HepG2 (cell line): ENCODE data around the gene UBE2B. TPM values are rescaled to one million over a fixed set of nuclear protein-coding genes. Genes with fewer than 3 reads are reported as not detected.

Experiments
- FOSL2 ChIP-seq: sonication (generic); formaldehyde crosslinking; IDR thresholded peaks from 2 replicates; pipeline ENCODE4 v1.4.0; 2020; ENCODE audit warnings: missing genetic modification reagents
- PCBP1 ChIP-seq: fragments of 200-400 bp; formaldehyde crosslinking; IDR thresholded peaks from 2 replicates; pipeline ENCODE4 v1.6.1; 2017; ENCODE audit warnings: mild to moderate bottlenecking, low read depth, low read length, borderline replicate concordance
- PTBP1 ChIP-seq: fragments of 200-400 bp; formaldehyde crosslinking; IDR thresholded peaks from 2 replicates; pipeline ENCODE4 v1.6.1; 2018; ENCODE audit warnings: low read length, low read depth; ENCODE audit not compliant: poor library complexity, severe bottlenecking
- RFX3 ChIP-seq: IDR thresholded peaks from 2 replicates; pipeline ENCODE4 v1.6.1; 2016; ENCODE audit warnings: missing biosample characterization, missing genetic modification reagents
- TAF15 ChIP-seq: fragments of 200-400 bp; formaldehyde crosslinking; IDR thresholded peaks from one replicate; pipeline ENCODE4 v1.6.1; 2018; ENCODE audit warnings: mild to moderate bottlenecking, low read depth, low read length; ENCODE audit not compliant: poor library complexity, severe bottlenecking
- TARDBP ChIP-seq: sonication (generic); formaldehyde crosslinking; IDR thresholded peaks from 2 replicates; pipeline ENCODE4 v1.8.0; 2022; ENCODE audit warnings: mild to moderate bottlenecking, missing genetic modification reagents
- ZNF343 ChIP-seq: sonication (generic); formaldehyde crosslinking; IDR thresholded peaks from 2 replicates; pipeline ENCODE4 v1.4.0; 2020; ENCODE audit warnings: mild to moderate bottlenecking, missing genetic modification reagents
- ZNF367 ChIP-seq: sonication (generic); formaldehyde crosslinking; IDR thresholded peaks from 2 replicates; pipeline ENCODE4 v1.4.0; 2020; ENCODE audit warnings: missing genetic modification reagents, borderline replicate concordance
- ZNF713 ChIP-seq: sonication (generic); formaldehyde crosslinking; IDR thresholded peaks from 2 replicates; pipeline ENCODE4 v1.4.0; 2020; ENCODE audit warnings: mild to moderate bottlenecking, missing genetic modification reagents
- ZNF772 ChIP-seq: sonication (generic); formaldehyde crosslinking; IDR thresholded peaks from 2 replicates; pipeline ENCODE4 v1.5.0; 2020; ENCODE audit warnings: mild to moderate bottlenecking, missing genetic modification reagents
- ZSCAN9 ChIP-seq: IDR thresholded peaks from 2 replicates; pipeline ENCODE4 v1.6.1; 2016; ENCODE audit warnings: borderline replicate concordance
- polyA plus RNA-seq, 8 experiments: library from polyadenylated mRNA; depleted of rRNA in 3 of 8; stranded (reverse) in 7 of 8; unstranded in 1 of 8; fragments of >200 nt; fragmentation: Illumina TruSeq in 4 of 8; extraction: Trizol in 4 of 8; gene quantifications; 2 replicates each; pipeline versions ENCODE4 v1.2.1 to v1.2.3, GENCODE V29; 2011 to 2016; ENCODE audit warnings: low read depth in 4 of 8, missing spikeins in 1 of 8, mixed read lengths in 1 of 8; ENCODE audit not compliant: insufficient read depth in 1 of 8
- total RNA-seq, 5 experiments: library from RNA; depleted of rRNA; stranded (reverse); fragments of >200 nt; fragmentation: Illumina TruSeq; extraction: Trizol; gene quantifications; 2 replicates each; pipeline ENCODE4 v1.2.3, GENCODE V29; 2016; ENCODE audit warnings: low read depth in 1 of 5
- TF ChIP-seq, protein P1 (sequence below): sonication (generic); formaldehyde crosslinking; IDR thresholded peaks from 2 replicates; pipeline ENCODE4 v1.5.0; 2020; ENCODE audit warnings: mild to moderate bottlenecking, missing genetic modification reagents
- TF ChIP-seq, protein P2 (sequence below): sonication (generic); formaldehyde crosslinking; IDR thresholded peaks from 2 replicates; pipeline ENCODE4 v1.4.0; 2020; ENCODE audit warnings: missing genetic modification reagents
- TF ChIP-seq, protein P3 (sequence below): sonication (generic); formaldehyde crosslinking; conservative IDR thresholded peaks from 2 replicates; pipeline ENCODE4 v1.8.0; 2022; ENCODE audit warnings: missing genetic modification reagents
- TF ChIP-seq, protein P4 (sequence below): sonication (generic); formaldehyde crosslinking; conservative IDR thresholded peaks from 2 replicates; pipeline ENCODE4 v1.4.0; 2020; ENCODE audit warnings: mild to moderate bottlenecking, missing genetic modification reagents, moderate library complexity
- TF ChIP-seq, protein P5 (sequence below): sonication (generic); formaldehyde crosslinking; IDR thresholded peaks from 2 replicates; pipeline ENCODE4 v1.9.0; 2022; ENCODE audit warnings: low read depth, missing genetic modification reagents

The UBE2B gene
- total and polyA plus RNA-seq, 2 of the 13 experiments (the other 11 are each of a cell fraction or from before 2014, with no cell fraction given) = 25.2 to 56.0 TPM

DNA sequence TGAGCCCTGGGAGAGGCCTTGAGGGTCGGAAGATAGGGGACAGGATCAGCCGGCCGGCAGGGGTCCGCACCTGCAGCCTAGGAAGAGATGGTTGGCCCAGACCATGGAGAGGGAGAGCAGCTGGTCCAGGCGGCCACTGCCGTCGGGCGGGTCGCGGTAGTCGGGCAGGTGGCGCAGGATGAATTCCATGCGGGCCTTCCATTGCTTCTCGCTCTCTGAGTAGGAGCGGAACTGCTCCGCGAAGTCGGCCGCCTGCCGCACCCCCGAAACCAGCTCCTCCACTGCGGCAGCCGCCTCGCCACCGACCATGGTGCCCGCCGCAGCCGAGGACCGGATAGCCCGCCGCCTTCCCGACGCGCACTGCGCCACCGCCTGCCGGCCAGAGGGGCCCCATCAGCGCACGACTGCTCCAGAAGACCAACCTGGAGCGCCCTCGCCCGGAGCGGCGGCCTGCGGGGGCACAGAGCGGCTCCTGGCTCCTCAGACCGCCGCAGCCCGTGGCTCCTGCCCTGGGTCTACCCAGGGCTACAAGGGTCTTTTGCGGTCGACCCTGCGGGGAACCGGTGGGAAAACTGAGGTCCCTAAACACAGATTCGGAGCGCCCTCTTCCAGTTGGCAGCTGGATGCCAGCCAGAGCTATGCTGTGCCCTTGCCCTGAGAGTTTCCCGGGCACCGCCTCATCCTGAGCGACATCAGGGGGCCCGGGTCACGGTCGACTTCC is 40.3 kb downstream of the UBE2B start, which contains the start of gene CDKN2AIPNL (continued):
- TF ChIP-seq, protein P1, sequence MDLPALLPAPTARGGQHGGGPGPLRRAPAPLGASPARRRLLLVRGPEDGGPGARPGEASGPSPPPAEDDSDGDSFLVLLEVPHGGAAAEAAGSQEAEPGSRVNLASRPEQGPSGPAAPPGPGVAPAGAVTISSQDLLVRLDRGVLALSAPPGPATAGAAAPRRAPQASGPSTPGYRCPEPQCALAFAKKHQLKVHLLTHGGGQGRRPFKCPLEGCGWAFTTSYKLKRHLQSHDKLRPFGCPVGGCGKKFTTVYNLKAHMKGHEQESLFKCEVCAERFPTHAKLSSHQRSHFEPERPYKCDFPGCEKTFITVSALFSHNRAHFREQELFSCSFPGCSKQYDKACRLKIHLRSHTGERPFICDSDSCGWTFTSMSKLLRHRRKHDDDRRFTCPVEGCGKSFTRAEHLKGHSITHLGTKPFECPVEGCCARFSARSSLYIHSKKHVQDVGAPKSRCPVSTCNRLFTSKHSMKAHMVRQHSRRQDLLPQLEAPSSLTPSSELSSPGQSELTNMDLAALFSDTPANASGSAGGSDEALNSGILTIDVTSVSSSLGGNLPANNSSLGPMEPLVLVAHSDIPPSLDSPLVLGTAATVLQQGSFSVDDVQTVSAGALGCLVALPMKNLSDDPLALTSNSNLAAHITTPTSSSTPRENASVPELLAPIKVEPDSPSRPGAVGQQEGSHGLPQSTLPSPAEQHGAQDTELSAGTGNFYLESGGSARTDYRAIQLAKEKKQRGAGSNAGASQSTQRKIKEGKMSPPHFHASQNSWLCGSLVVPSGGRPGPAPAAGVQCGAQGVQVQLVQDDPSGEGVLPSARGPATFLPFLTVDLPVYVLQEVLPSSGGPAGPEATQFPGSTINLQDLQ (CRISPR knock-in tag) = 0 out of 2 replicates have a peak, but pooled peaks have one; percentile 67
- TF ChIP-seq ZNF772 (CRISPR knock-in tag) (peak; percentile 92), ZNF343 (CRISPR knock-in tag) (peak; percentile 89), FOSL2 (peak; percentile 78), PCBP1 (no peak), PTBP1 (no peak), ZNF367 (CRISPR knock-in tag) (no peak), ZSCAN9 (CRISPR knock-in tag) (peak; percentile 86; the same call in 1 of the 2 replicates), RFX3 (CRISPR knock-in tag) (no peak), TARDBP (CRISPR knock-in tag) (peak; percentile 90), ZNF713 (CRISPR knock-in tag) (0 out of 2 replicates have a peak, but pooled peaks have one; percentile 72), TAF15 (no peak)
- TF ChIP-seq, protein P2, sequence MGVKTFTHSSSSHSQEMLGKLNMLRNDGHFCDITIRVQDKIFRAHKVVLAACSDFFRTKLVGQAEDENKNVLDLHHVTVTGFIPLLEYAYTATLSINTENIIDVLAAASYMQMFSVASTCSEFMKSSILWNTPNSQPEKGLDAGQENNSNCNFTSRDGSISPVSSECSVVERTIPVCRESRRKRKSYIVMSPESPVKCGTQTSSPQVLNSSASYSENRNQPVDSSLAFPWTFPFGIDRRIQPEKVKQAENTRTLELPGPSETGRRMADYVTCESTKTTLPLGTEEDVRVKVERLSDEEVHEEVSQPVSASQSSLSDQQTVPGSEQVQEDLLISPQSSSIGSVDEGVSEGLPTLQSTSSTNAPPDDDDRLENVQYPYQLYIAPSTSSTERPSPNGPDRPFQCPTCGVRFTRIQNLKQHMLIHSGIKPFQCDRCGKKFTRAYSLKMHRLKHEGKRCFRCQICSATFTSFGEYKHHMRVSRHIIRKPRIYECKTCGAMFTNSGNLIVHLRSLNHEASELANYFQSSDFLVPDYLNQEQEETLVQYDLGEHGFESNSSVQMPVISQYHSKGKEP (CRISPR knock-in tag) = no peak
- TF ChIP-seq, protein P3, sequence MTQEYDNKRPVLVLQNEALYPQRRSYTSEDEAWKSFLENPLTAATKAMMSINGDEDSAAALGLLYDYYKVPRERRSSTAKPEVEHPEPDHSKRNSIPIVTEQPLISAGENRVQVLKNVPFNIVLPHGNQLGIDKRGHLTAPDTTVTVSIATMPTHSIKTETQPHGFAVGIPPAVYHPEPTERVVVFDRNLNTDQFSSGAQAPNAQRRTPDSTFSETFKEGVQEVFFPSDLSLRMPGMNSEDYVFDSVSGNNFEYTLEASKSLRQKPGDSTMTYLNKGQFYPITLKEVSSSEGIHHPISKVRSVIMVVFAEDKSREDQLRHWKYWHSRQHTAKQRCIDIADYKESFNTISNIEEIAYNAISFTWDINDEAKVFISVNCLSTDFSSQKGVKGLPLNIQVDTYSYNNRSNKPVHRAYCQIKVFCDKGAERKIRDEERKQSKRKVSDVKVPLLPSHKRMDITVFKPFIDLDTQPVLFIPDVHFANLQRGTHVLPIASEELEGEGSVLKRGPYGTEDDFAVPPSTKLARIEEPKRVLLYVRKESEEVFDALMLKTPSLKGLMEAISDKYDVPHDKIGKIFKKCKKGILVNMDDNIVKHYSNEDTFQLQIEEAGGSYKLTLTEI (CRISPR knock-in tag) = no peak
- TF ChIP-seq, protein P4, sequence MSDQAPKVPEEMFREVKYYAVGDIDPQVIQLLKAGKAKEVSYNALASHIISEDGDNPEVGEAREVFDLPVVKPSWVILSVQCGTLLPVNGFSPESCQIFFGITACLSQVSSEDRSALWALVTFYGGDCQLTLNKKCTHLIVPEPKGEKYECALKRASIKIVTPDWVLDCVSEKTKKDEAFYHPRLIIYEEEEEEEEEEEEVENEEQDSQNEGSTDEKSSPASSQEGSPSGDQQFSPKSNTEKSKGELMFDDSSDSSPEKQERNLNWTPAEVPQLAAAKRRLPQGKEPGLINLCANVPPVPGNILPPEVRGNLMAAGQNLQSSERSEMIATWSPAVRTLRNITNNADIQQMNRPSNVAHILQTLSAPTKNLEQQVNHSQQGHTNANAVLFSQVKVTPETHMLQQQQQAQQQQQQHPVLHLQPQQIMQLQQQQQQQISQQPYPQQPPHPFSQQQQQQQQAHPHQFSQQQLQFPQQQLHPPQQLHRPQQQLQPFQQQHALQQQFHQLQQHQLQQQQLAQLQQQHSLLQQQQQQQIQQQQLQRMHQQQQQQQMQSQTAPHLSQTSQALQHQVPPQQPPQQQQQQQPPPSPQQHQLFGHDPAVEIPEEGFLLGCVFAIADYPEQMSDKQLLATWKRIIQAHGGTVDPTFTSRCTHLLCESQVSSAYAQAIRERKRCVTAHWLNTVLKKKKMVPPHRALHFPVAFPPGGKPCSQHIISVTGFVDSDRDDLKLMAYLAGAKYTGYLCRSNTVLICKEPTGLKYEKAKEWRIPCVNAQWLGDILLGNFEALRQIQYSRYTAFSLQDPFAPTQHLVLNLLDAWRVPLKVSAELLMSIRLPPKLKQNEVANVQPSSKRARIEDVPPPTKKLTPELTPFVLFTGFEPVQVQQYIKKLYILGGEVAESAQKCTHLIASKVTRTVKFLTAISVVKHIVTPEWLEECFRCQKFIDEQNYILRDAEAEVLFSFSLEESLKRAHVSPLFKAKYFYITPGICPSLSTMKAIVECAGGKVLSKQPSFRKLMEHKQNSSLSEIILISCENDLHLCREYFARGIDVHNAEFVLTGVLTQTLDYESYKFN (CRISPR knock-in tag) = peak; percentile 75
- TF ChIP-seq, protein P5, sequence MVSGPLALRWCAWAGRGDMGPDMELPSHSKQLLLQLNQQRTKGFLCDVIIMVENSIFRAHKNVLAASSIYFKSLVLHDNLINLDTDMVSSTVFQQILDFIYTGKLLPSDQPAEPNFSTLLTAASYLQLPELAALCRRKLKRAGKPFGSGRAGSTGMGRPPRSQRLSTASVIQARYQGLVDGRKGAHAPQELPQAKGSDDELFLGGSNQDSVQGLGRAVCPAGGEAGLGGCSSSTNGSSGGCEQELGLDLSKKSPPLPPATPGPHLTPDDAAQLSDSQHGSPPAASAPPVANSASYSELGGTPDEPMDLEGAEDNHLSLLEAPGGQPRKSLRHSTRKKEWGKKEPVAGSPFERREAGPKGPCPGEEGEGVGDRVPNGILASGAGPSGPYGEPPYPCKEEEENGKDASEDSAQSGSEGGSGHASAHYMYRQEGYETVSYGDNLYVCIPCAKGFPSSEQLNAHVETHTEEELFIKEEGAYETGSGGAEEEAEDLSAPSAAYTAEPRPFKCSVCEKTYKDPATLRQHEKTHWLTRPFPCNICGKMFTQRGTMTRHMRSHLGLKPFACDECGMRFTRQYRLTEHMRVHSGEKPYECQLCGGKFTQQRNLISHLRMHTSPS (CRISPR knock-in tag) = peak; percentile 64
